Panc1 (cell line): ENCODE results near the gene ARHGAP32.

ENCODE experiments used
- POLR2AphosphoS5 ChIP-seq: IDR thresholded peaks from 2 replicates; pipeline ENCODE4 v1.6.1; 2012; ENCODE audit warnings: mild to moderate bottlenecking, low read depth, low read length, moderate library complexity
- REST ChIP-seq, 2 experiments: IDR thresholded peaks; 2 replicates each; pipeline ENCODE4 v1.6.1; 2011 to 2012; ENCODE audit warnings: low read depth in 2 of 2, control low read depth in 1 of 2, low read length in 1 of 2, mild to moderate bottlenecking in 1 of 2, moderate library complexity in 1 of 2; ENCODE audit not compliant: insufficient read depth in 1 of 2
- SIN3A ChIP-seq: IDR thresholded peaks from 2 replicates; pipeline ENCODE4 v1.6.1; 2012; ENCODE audit warnings: low read depth, mild to moderate bottlenecking, low read length, moderate library complexity, borderline replicate concordance; ENCODE audit not compliant: insufficient read depth
- TCF7L2 ChIP-seq: IDR thresholded peaks from 2 replicates; pipeline ENCODE4 v1.6.1; 2011; ENCODE audit warnings: mild to moderate bottlenecking, low read depth, low read length, inconsistent platforms
- TF ChIP-seq, protein P1 (sequence below): fragments of 450-650 bp; IDR thresholded peaks from 2 replicates; pipeline ENCODE4 v1.5.1; 2017; ENCODE audit warnings: mild to moderate bottlenecking

- TF ChIP-seq, protein P1, sequence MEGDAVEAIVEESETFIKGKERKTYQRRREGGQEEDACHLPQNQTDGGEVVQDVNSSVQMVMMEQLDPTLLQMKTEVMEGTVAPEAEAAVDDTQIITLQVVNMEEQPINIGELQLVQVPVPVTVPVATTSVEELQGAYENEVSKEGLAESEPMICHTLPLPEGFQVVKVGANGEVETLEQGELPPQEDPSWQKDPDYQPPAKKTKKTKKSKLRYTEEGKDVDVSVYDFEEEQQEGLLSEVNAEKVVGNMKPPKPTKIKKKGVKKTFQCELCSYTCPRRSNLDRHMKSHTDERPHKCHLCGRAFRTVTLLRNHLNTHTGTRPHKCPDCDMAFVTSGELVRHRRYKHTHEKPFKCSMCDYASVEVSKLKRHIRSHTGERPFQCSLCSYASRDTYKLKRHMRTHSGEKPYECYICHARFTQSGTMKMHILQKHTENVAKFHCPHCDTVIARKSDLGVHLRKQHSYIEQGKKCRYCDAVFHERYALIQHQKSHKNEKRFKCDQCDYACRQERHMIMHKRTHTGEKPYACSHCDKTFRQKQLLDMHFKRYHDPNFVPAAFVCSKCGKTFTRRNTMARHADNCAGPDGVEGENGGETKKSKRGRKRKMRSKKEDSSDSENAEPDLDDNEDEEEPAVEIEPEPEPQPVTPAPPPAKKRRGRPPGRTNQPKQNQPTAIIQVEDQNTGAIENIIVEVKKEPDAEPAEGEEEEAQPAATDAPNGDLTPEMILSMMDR = no peak
- TF ChIP-seq REST (IDR thresholded peaks at IDR 0.05; ENCODE audit: insufficient read depth in 1 of 2, low read depth in 2 of 2, low read length in 1 of 2) = no peak
- no peak for TF ChIP-seq POLR2AphosphoS5
- TF ChIP-seq SIN3A = no peak
- no peak for TF ChIP-seq TCF7L2
Measured at GRCh38 chr11:128937480-128937879, 254.6 kb downstream of the ARHGAP32 start.
